Activated naive CD4-positive, alpha-beta T cell treated with anti-CD3 and anti-CD28 coated beads, Interleukin-2, amount 10 ng/mL, durations not matched to agents 7 days and 5 days (primary cell): ENCODE results near the gene CBX2.

Source experiments
- CTCF ChIA-PET: fragments of 350-600 bp; sonication (Branson Sonifier 250); formaldehyde crosslinking; loops from one replicate; lab custom pipeline; 2021; ENCODE audit warnings: antibody characterized with exemption; lab: Charles Lee
- DNase-seq: peaks from one replicate; pipeline ENCODE4 v3.0.0-alpha.2; 2020
- H3K27ac Mint-ChIP-seq: one replicate; pipeline ENCODE4 v1.8.0; 2021; ENCODE audit warnings: mild to moderate bottlenecking, moderate library complexity, mixed read lengths
- H3K27me3 Mint-ChIP-seq: one replicate; pipeline ENCODE4 v1.8.0; 2021; ENCODE audit warnings: mild to moderate bottlenecking, mixed read lengths
- H3K36me3 Mint-ChIP-seq: one replicate; pipeline ENCODE4 v1.8.0; 2021; ENCODE audit warnings: mixed read lengths
- H3K4me1 Mint-ChIP-seq: one replicate; pipeline ENCODE4 v1.8.0; 2021; ENCODE audit warnings: mixed read lengths
- H3K4me3 Mint-ChIP-seq: one replicate; pipeline ENCODE4 v1.8.0; 2021; ENCODE audit warnings: mild to moderate bottlenecking, moderate library complexity, mixed read lengths
- H3K9me3 Mint-ChIP-seq: one replicate; pipeline ENCODE4 v1.8.0; 2021; ENCODE audit warnings: mixed read lengths

The CBX2 gene

DNA sequence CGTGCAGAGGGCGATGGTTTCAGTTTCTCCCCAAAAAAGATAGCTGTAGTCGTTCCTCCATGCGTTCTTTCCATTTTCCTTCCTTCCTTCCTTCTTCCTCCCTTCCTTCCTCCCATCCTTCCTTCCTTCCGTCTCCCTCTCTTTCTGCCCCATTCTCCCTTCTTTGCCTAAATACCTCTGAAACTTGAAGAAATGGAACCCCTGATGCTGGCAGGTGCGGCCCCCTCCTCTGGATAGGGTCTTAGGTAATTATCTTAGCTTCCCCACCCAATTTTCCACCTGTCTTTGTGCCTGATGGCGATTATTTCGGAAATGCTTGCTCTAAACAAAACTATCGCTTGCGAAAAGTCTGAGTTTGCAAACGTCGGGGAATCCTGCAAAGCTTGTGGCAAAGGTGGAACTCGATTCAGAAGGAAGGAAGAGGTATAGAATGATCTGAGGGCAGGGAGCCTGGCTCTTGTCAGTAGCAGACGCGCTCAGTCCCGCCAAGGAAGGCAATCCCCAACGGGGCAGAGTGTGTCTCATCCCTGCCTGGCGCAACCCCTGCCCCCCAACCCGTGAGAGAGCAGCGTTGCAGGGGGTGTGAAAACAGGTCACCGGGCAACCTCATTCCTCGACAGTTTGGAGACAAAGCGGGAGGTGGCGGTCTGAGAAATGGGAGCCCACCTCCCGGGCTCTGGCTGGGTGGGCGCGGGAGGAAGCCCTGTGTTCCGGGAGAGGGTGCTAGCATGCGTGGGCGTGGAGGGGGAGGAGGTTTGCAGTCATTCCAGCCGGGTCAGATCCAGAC, 21.8 kb downstream of the CBX2 start:
- CTCF ChIA-PET: interaction anchor here (1.1 to 3.1 kb wide), 2 partner anchors 13 to 42 kb away, joined by 3 to 16 read pairs; no protein-coding TSS in a partner anchor
- no peak for DNase-seq
- Mint-ChIP-seq H3K27me3 (peaks cover 90% of the 10 kb centered on the region), H3K27ac (peak overlapping the region; percentile 12), H3K4me3 (peak overlapping the region; percentile 51), H3K4me1 (peaks cover 50% of the 10 kb centered on the region), H3K36me3 (peaks cover 21% of the 10 kb centered on the region), H3K9me3 (no peaks in the 10 kb centered on the region)

DNA sequence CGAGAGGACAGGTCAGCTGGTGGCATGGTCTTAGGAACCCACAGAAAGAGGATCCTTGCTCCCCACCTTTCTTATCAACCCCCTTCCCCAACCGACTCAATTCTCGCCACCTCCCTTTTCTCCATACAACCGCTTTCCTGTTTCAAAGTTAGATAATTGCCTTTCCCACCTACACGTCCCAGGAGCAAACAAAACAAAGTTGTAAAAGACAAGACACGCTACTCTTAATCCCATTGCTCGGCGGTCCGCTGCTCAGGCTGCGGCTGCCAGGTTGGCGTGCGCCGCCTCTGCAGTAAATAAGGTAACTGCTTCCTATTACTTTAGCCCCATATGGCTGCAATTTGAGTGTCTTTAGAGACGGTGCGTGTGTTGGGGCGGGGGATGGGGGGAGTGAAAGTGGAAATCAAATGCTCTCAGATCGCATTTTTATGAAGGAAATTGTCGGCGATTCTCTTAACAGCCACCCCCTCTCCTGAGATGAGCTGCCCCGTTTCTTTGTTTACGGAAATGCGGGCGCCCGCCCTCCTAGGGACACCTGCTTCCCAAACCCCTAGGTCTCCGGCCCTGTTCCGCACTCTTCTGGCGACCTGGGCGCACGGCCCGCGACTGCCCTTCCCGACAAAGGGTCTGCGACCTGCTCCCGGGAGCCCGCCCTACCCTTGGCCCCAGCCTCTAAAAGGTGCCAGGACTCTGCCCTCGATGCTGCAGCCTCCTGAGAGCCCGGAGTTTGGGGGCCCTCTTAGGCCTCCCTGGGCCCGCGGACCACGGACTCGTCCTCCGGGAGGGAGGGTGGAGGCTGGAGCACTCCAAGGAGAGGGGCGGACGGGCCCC, 22.6 kb downstream of the CBX2 start:
- peak; percentile 56 for DNase-seq
- CTCF ChIA-PET: interaction anchor here (3.1 kb wide), 1 partner anchor 41 kb away, joined by 16 read pairs; no protein-coding TSS in a partner anchor
- Mint-ChIP-seq H3K9me3 (no peaks in the 10 kb centered on the region), H3K4me3 (peak overlapping the region; percentile 58), H3K27me3 (peaks cover 97% of the 10 kb centered on the region), H3K4me1 (peaks cover 58% of the 10 kb centered on the region), H3K27ac (peak overlapping the region; percentile 87), H3K36me3 (peaks cover 21% of the 10 kb centered on the region)

GRCh38 chr17:79801156-79802038, 23.4 kb downstream of the CBX2 start:
- no peak overlapping the region for H3K4me3 Mint-ChIP-seq
- no peaks in the 10 kb centered on the region for H3K9me3 Mint-ChIP-seq
- peaks cover 97% of the 10 kb centered on the region for H3K27me3 Mint-ChIP-seq
- H3K4me1 Mint-ChIP-seq: peaks cover 54% of the 10 kb centered on the region
- peaks cover 18% of the 10 kb centered on the region for H3K36me3 Mint-ChIP-seq
- no peak for DNase-seq
- no peak overlapping the region for H3K27ac Mint-ChIP-seq
- CTCF ChIA-PET: interaction anchor here (3.1 kb wide), 1 partner anchor 40 kb away, joined by 16 read pairs; no protein-coding TSS in a partner anchor

- no peak overlapping the region for H3K4me3 Mint-ChIP-seq
- DNase-seq: no peak
- H3K27ac Mint-ChIP-seq: no peak overlapping the region
- CTCF ChIA-PET: no interaction called here
- H3K36me3 Mint-ChIP-seq: peaks cover 18% of the 10 kb centered on the region
- peaks cover 51% of the 10 kb centered on the region for H3K4me1 Mint-ChIP-seq
- H3K27me3 Mint-ChIP-seq: peaks cover 98% of the 10 kb centered on the region
- H3K9me3 Mint-ChIP-seq: no peaks in the 10 kb centered on the region
These were observed 24.2 kb downstream of the CBX2 start for GRCh38 chr17:79802039-79802735.

GRCh38 chr17:79802736-79803420, 24.9 kb downstream of the CBX2 start:
- DNase-seq: no peak
- Mint-ChIP-seq H3K4me1 (peaks cover 51% of the 10 kb centered on the region), H3K9me3 (no peaks in the 10 kb centered on the region), H3K36me3 (peaks cover 18% of the 10 kb centered on the region), H3K27me3 (peaks cover 100% of the 10 kb centered on the region), H3K27ac (peak overlapping the region; percentile 24), H3K4me3 (no peak overlapping the region)
- CTCF ChIA-PET: interaction anchor here (1.1 to 2.0 kb wide), 2 partner anchors 37 to 39 kb away, joined by 5 to 7 read pairs; partner anchors contain the start of gene CBX4

- Mint-ChIP-seq H3K36me3 (peaks cover 16% of the 10 kb centered on the region), H3K4me1 (peaks cover 48% of the 10 kb centered on the region), H3K27me3 (peaks cover 100% of the 10 kb centered on the region), H3K27ac (peak overlapping the region; percentile 52), H3K9me3 (no peaks in the 10 kb centered on the region), H3K4me3 (peak overlapping the region; percentile 23)
- no peak for DNase-seq
- CTCF ChIA-PET: interaction anchor here (1.1 to 2.0 kb wide), 4 partner anchors 14 to 39 kb away, joined by 3 to 7 read pairs (median 4); partner anchors contain the start of gene CBX4
These were observed 25.6 kb downstream of the CBX2 start for GRCh38 chr17:79803421-79803996.

DNA sequence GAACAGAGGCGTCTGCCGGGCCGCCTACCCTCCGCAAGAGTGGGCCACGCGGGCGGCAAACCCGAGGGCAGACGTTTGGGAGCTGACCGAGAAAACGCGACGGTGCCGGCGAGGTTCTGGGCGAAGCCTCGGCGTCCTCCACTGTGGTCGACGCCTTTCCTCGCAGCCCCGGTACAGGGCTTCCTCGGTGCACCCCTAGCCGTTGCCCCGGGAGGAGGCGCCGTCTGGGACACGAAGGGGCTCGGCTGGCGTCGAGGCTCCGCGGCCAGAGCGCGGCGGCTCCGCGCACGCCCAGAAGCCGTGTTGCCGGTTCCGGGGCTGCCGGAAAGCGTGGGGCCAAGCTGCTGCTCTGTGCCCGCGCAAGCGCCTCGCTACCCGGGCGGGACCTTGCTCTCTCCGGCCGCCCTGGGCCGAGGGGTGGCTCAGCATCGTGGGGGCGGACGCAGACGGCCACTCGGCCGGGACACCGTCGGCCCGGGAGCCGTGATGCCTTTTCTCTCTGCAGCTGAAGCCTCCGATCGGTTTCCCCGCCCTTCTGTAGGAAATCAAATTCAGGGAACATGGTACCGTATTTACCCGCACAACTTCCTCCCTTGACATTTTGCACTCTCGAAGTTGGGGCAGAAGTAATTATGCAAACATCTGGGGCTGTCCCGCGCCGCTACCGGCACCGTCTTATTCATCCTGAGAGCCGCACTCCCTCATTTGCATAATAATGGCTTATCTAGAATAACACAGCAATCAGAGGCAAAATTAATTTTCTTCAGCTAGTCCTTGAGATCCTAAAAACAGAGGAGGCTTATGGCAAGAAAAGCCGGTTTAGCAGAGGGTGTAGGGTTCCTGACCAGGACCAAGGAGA, 26.3 kb downstream of the CBX2 start:
- H3K27ac Mint-ChIP-seq: peak overlapping the region; percentile 85
- H3K4me3 Mint-ChIP-seq: peak overlapping the region; percentile 64
- H3K9me3 Mint-ChIP-seq: no peaks in the 10 kb centered on the region
- peaks cover 49% of the 10 kb centered on the region for H3K4me1 Mint-ChIP-seq
- peaks cover 16% of the 10 kb centered on the region for H3K36me3 Mint-ChIP-seq
- CTCF ChIA-PET: interaction anchor here (0.6 to 2.0 kb wide), 7 partner anchors 15 to 202 kb away, joined by 3 to 7 read pairs (median 5); partner anchors contain the start of gene CBX4
- peak; percentile 57 for DNase-seq
- peaks cover 100% of the 10 kb centered on the region for H3K27me3 Mint-ChIP-seq

- Mint-ChIP-seq H3K27me3 (peaks cover 100% of the 10 kb centered on the region), H3K9me3 (no peaks in the 10 kb centered on the region), H3K36me3 (peaks cover 11% of the 10 kb centered on the region), H3K27ac (peak overlapping the region; percentile 85), H3K4me3 (peak overlapping the region; percentile 64), H3K4me1 (peaks cover 44% of the 10 kb centered on the region)
- no peak for DNase-seq
- CTCF ChIA-PET: interaction anchor here (0.5 to 2.0 kb wide), 7 partner anchors 16 to 201 kb away, joined by 3 to 7 read pairs (median 4); partner anchors contain the start of gene CBX4
These were observed 27.1 kb downstream of the CBX2 start for GRCh38 chr17:79804856-79805696.

- CTCF ChIA-PET: interaction anchor here (0.7 to 6.8 kb wide), 3 partner anchors 30 to 167 kb away, joined by 3 to 39 read pairs (median 13); no protein-coding TSS in a partner anchor
- Mint-ChIP-seq H3K4me3 (no peak overlapping the region), H3K36me3 (peaks cover 8% of the 10 kb centered on the region), H3K4me1 (peaks cover 44% of the 10 kb centered on the region), H3K27ac (no peak overlapping the region), H3K27me3 (peaks cover 100% of the 10 kb centered on the region), H3K9me3 (no peaks in the 10 kb centered on the region)
- no peak for DNase-seq
These were observed 28.5 kb downstream of the CBX2 start for GRCh38 chr17:79806446-79806760.

DNA sequence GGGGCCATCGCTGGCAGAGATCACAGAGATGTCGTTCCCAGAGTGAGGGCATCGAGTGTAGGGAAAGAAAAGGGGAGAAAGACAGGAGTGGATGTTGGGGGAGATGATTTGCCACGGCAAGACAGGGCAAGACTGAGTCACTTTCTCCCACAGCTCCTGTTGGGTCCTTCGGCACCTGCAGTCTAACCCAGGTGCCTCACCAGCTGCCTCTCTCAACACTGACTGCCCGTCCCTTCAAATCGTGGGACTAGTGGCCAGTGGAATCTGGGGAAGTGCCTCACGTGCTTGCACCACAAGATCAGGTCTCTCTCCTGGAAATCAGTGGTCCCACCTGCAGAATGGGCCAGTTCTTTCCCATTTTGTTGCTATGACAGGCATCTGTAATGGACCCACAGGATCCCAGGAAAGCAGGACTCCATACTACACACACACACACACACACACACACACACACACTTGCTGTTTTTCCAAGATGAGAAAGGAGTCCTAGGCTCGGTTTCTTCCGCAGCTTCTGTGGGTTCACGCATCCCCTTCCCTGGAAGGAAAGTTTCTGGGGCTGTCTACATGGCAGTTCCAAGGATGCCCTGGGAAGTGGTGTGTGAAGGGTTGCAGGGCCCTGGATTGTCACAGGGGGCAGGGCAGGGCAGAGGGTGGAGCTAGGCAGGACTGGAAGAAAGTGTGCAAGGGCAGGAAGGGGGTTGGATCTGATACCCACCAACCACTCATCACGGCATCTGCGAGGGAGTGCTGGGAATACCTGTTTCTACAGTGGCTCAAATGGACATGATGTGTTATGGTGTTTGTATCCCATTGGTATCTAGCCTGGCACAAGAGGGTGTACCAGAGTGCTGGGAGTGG, 29.1 kb downstream of the CBX2 start:
- Mint-ChIP-seq H3K27ac (peak overlapping the region; percentile 20), H3K9me3 (no peaks in the 10 kb centered on the region), H3K36me3 (peaks cover 6% of the 10 kb centered on the region), H3K4me1 (peaks cover 46% of the 10 kb centered on the region), H3K4me3 (no peak overlapping the region), H3K27me3 (peaks cover 100% of the 10 kb centered on the region)
- CTCF ChIA-PET: interaction anchor here (0.7 to 6.8 kb wide), 8 partner anchors 19 to 187 kb away, joined by 3 to 39 read pairs (median 11); partner anchors contain the start of gene CBX4
- no peak for DNase-seq
